Mucosa of stomach (tissue), 1 donor: ENCODE data around the gene INPPL1.

Experiments
- H3K27me3 ChIP-seq: one replicate; pipeline ENCODE4 v1.7.0; 2013; ENCODE audit warnings: mild to moderate bottlenecking, low read length; ENCODE audit not compliant: control insufficient read depth, insufficient read depth
- H3K36me3 ChIP-seq: one replicate; pipeline ENCODE4 v1.7.0; 2013; ENCODE audit warnings: low read length; ENCODE audit not compliant: control insufficient read depth, insufficient read depth
- H3K4me1 ChIP-seq: one replicate; pipeline ENCODE4 v1.7.0; 2013; ENCODE audit warnings: mild to moderate bottlenecking, low read length; ENCODE audit not compliant: control insufficient read depth, insufficient read depth
- H3K4me3 ChIP-seq: one replicate; pipeline ENCODE4 v1.7.0; 2013; ENCODE audit warnings: low read length
- H3K9ac ChIP-seq: one replicate; pipeline ENCODE4 v1.7.0; 2013; ENCODE audit warnings: mild to moderate bottlenecking, low read length, moderate library complexity
- H3K9me3 ChIP-seq: one replicate; pipeline ENCODE4 v1.7.0; 2013; ENCODE audit warnings: mild to moderate bottlenecking, low read length, moderate library complexity; ENCODE audit not compliant: control insufficient read depth
- donor health status: Pancreatic carcinoma.

INPPL1 gene

DNA sequence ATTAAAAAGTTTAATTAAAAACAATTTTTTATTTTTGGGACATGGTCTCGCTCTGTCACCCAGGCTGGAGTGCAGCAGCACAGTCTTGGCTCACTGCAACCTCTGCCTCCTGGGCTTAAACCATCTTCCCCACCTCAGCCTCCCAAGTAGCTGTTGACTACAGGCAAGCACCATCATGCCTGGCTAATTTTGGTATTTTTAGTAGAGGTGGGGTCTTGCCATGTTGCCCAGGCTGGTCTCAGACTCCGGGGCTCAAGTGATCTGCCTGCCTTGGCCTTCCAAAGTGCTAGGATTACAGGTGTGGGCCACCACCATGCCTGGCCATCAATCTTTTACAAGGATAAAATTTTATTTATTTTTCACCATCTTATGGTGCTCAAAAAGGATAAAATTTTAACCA, 62.7 kb downstream of the INPPL1 start:
- Histone ChIP-seq H3K4me1 (no peaks in the 10 kb centered on the region), H3K9me3 (no peaks in the 10 kb centered on the region), H3K36me3 (no peaks in the 10 kb centered on the region), H3K4me3 (no peak overlapping the region), H3K27me3 (peaks cover 3% of the 10 kb centered on the region), H3K9ac (no peak overlapping the region)
